Subcutaneous abdominal adipose tissue (tissue), 5 donors: ENCODE results near the gene MMP7.

Experiments
- H3K27ac ChIP-seq: one replicate; pipeline ENCODE4 v1.7.0; 2013; ENCODE audit warnings: low read depth, mild to moderate bottlenecking, inconsistent platforms, low read length, moderate library complexity
- H3K27me3 ChIP-seq, 5 donors: one replicate each; pipeline ENCODE4 v1.7.0; 2013; ENCODE audit warnings: low read length in 5 of 5, inconsistent platforms in 1 of 5; ENCODE audit not compliant: control insufficient read depth in 5 of 5, insufficient read depth in 4 of 5
- H3K36me3 ChIP-seq, 5 donors: one replicate each; pipeline ENCODE4 v1.7.0; 2013; ENCODE audit warnings: low read length in 5 of 5; ENCODE audit not compliant: control insufficient read depth in 5 of 5, insufficient read depth in 5 of 5
- H3K4me1 ChIP-seq, 5 donors: one replicate each; pipeline ENCODE4 v1.7.0; 2013; ENCODE audit warnings: low read length in 5 of 5, mild to moderate bottlenecking in 3 of 5, moderate library complexity in 1 of 5; ENCODE audit not compliant: control insufficient read depth in 5 of 5, insufficient read depth in 5 of 5
- H3K4me3 ChIP-seq, 5 donors: one replicate each; pipeline ENCODE4 v1.7.0; 2013; ENCODE audit warnings: low read length in 5 of 5, low read depth in 1 of 5
- H3K9ac ChIP-seq, 5 donors: one replicate each; pipeline ENCODE4 v1.7.0; 2013; ENCODE audit warnings: low read length in 5 of 5, mild to moderate bottlenecking in 4 of 5, moderate library complexity in 3 of 5
- H3K9me3 ChIP-seq, 5 donors: one replicate each; pipeline ENCODE4 v1.7.0; 2013; ENCODE audit warnings: low read length in 5 of 5; ENCODE audit not compliant: control insufficient read depth in 5 of 5
- donor health status: healthy.
- donor health status: healthy.
- donor health status: healthy.
- donor health status: healthy.
- donor health status: healthy.

Gene MMP7

GRCh38 chr11:102500829-102501228 is 29.7 kb downstream of the MMP7 start:
- Histone ChIP-seq H3K4me3 (no peak overlapping the region), H3K9me3 (no peaks in the 10 kb centered on the region), H3K27ac (no peak overlapping the region), H3K9ac (no peak overlapping the region), H3K4me1 (no peaks in the 10 kb centered on the region), H3K27me3 (no peaks in the 10 kb centered on the region), H3K36me3 (no peaks in the 10 kb centered on the region)

GRCh38 chr11:102499931-102500330 is 30.6 kb downstream of the MMP7 start:
- H3K36me3 ChIP-seq, result no peaks in the 10 kb centered on the region
- H3K4me3 ChIP-seq, result no peak overlapping the region
- H3K27ac ChIP-seq, result no peak overlapping the region
- H3K9ac ChIP-seq, result no peak overlapping the region
- H3K9me3 ChIP-seq, result no peaks in the 10 kb centered on the region
- no peaks in the 10 kb centered on the region for H3K4me1 ChIP-seq
- no peaks in the 10 kb centered on the region for H3K27me3 ChIP-seq

GRCh38 chr11:102499151-102499550 is 31.4 kb downstream of the MMP7 start:
- Histone ChIP-seq H3K27me3 (no peaks in the 10 kb centered on the region), H3K27ac (no peak overlapping the region), H3K36me3 (no peaks in the 10 kb centered on the region), H3K4me3 (no peak overlapping the region), H3K4me1 (no peaks in the 10 kb centered on the region), H3K9me3 (no peaks in the 10 kb centered on the region), H3K9ac (no peak overlapping the region)

GRCh38 chr11:102497061-102497460 is 33.5 kb downstream of the MMP7 start:
- H3K27ac ChIP-seq, result no peak overlapping the region
- H3K36me3 ChIP-seq, result no peaks in the 10 kb centered on the region
- no peak overlapping the region for H3K9ac ChIP-seq
- no peaks in the 10 kb centered on the region for H3K9me3 ChIP-seq
- H3K4me1 ChIP-seq, result no peaks in the 10 kb centered on the region
- H3K27me3 ChIP-seq, result peaks cover 0 to 4% (median 0%) of the 10 kb centered on the region in 5 donors
- H3K4me3 ChIP-seq, result no peak overlapping the region

- Histone ChIP-seq H3K36me3 (no peaks in the 10 kb centered on the region), H3K4me3 (no peak overlapping the region), H3K9me3 (no peaks in the 10 kb centered on the region), H3K4me1 (no peaks in the 10 kb centered on the region), H3K9ac (no peak overlapping the region), H3K27me3 (peaks cover 0 to 4% (median 0%) of the 10 kb centered on the region in 5 donors), H3K27ac (no peak overlapping the region)
Observed at GRCh38 chr11:102495161-102496042, 35.1 kb downstream of the MMP7 start.

- no peaks in the 10 kb centered on the region for H3K36me3 ChIP-seq
- no peaks in the 10 kb centered on the region for H3K4me1 ChIP-seq
- H3K9ac ChIP-seq, result no peak overlapping the region
- no peak overlapping the region for H3K4me3 ChIP-seq
- no peaks in the 10 kb centered on the region for H3K9me3 ChIP-seq
- no peak overlapping the region for H3K27ac ChIP-seq
- H3K27me3 ChIP-seq, result peaks cover 0 to 4% (median 0%) of the 10 kb centered on the region in 5 donors
Observed at GRCh38 chr11:102494216-102494615, 36.3 kb downstream of the MMP7 start.

- Histone ChIP-seq H3K27me3 (peaks cover 0 to 4% (median 0%) of the 10 kb centered on the region in 5 donors), H3K9ac (no peak overlapping the region), H3K36me3 (no peaks in the 10 kb centered on the region), H3K4me3 (no peak overlapping the region), H3K4me1 (no peaks in the 10 kb centered on the region), H3K27ac (no peak overlapping the region), H3K9me3 (no peaks in the 10 kb centered on the region)
Observed at GRCh38 chr11:102493524-102493923, 37.0 kb downstream of the MMP7 start.

GRCh38 chr11:102491969-102492368 is 38.6 kb downstream of the MMP7 start:
- Histone ChIP-seq H3K27ac (no peak overlapping the region), H3K4me3 (no peak overlapping the region), H3K9me3 (no peaks in the 10 kb centered on the region), H3K4me1 (no peaks in the 10 kb centered on the region), H3K36me3 (no peaks in the 10 kb centered on the region), H3K9ac (no peak overlapping the region), H3K27me3 (peaks cover 0 to 4% (median 0%) of the 10 kb centered on the region in 5 donors)

- H3K4me3 ChIP-seq, result no peak overlapping the region
- H3K9me3 ChIP-seq, result no peaks in the 10 kb centered on the region
- H3K4me1 ChIP-seq, result no peaks in the 10 kb centered on the region
- H3K27ac ChIP-seq, result no peak overlapping the region
- no peak overlapping the region for H3K9ac ChIP-seq
- no peaks in the 10 kb centered on the region for H3K36me3 ChIP-seq
- peaks cover 0 to 4% (median 0%) of the 10 kb centered on the region in 5 donors for H3K27me3 ChIP-seq
Observed at GRCh38 chr11:102489186-102490145, 41.1 kb downstream of the MMP7 start.

- no peaks in the 10 kb centered on the region for H3K36me3 ChIP-seq
- peaks cover 0 to 4% (median 0%) of the 10 kb centered on the region in 5 donors for H3K27me3 ChIP-seq
- H3K9ac ChIP-seq, result no peak overlapping the region
- H3K27ac ChIP-seq, result no peak overlapping the region
- no peaks in the 10 kb centered on the region for H3K4me1 ChIP-seq
- no peaks in the 10 kb centered on the region for H3K9me3 ChIP-seq
- H3K4me3 ChIP-seq, result no peak overlapping the region
Observed at GRCh38 chr11:102488208-102488607, 42.3 kb downstream of the MMP7 start.
